ENCODE results near the gene VAMP8.
"Not testable (repeated sequence)": the region's sequence is repeated elsewhere in the genome, so short reads cannot be mapped to it uniquely, and the experiment has no call there.

DNA sequence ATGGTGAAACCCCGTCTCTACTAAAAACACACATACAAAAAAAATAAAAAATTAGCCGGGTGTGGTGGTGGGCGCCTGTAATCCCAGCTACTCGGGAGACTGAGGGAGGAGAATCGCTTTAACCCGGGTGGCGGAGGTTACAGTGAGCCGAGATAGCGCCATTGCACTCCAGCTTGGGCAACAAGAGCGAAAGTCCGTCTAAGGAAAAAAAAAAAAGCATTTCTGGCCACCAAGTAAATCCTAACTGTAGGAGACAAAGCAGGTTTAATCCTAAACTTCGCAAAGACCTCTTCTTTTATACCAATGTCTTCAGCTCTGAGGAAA lies 17.0 kb upstream of the VAMP8 start:
- TF ChIP-seq, protein P1, sequence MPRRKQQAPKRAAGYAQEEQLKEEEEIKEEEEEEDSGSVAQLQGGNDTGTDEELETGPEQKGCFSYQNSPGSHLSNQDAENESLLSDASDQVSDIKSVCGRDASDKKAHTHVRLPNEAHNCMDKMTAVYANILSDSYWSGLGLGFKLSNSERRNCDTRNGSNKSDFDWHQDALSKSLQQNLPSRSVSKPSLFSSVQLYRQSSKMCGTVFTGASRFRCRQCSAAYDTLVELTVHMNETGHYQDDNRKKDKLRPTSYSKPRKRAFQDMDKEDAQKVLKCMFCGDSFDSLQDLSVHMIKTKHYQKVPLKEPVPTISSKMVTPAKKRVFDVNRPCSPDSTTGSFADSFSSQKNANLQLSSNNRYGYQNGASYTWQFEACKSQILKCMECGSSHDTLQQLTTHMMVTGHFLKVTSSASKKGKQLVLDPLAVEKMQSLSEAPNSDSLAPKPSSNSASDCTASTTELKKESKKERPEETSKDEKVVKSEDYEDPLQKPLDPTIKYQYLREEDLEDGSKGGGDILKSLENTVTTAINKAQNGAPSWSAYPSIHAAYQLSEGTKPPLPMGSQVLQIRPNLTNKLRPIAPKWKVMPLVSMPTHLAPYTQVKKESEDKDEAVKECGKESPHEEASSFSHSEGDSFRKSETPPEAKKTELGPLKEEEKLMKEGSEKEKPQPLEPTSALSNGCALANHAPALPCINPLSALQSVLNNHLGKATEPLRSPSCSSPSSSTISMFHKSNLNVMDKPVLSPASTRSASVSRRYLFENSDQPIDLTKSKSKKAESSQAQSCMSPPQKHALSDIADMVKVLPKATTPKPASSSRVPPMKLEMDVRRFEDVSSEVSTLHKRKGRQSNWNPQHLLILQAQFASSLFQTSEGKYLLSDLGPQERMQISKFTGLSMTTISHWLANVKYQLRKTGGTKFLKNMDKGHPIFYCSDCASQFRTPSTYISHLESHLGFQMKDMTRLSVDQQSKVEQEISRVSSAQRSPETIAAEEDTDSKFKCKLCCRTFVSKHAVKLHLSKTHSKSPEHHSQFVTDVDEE (CRISPR knock-in tag; IDR thresholded peaks at IDR 0.05): not testable (repeated sequence)
- TF ChIP-seq CSDC2 (CRISPR knock-in tag; IDR thresholded peaks at IDR 0.05); ZNF565 (CRISPR knock-in tag; conservative IDR thresholded peaks at IDR 0.05; ENCODE audit: low read depth): not testable (repeated sequence)

Measured in SK-N-SH treated with all-trans-retinoic acid at 6 μM for 48 hours (cell line).